Measurements from ENCODE around the gene GABRR2. TPM values are rescaled to one million over a fixed set of nuclear protein-coding genes. Genes with fewer than 3 reads are reported as not detected.

Gene GABRR2
- total RNA-seq, 4 donors from 2014 or later = 0.89 TPM; not detected in 3

DNA sequence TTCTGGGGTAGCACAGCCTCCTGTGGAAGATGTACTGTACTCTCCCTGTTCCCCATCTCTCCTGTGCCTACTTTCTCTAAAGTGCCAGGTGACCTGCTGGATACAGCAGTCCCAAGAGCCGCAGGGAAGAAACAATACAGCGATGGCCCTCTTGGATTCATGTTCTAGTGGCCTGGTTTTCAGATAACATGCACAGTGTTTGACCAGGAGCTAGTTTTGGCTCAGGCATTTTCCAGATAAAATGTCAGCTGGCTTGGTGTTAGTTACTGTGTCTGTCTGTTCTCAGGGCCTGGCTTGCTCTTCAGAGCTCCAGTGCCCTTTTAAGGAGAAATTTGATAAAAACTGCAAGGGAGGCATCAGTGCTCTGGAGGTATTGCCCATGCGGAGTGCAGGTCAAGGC is 41.3 kb downstream of the GABRR2 start:
- Histone ChIP-seq H3K4me3 (no peak overlapping the region), H3K36me3 (no peaks in the 10 kb centered on the region), H3K27me3 (no peaks in the 10 kb centered on the region), H3K27ac (no peak overlapping the region), H3K4me1 (no peaks in the 10 kb centered on the region), H3K9me3 (no peaks in the 10 kb centered on the region)
- no peak for DNase-seq (ENCODE audit: low spot score in 2 of 2)
- WGBS = 97% methylated on average over 3 of the region's 3 CpGs
- TF ChIP-seq EP300 (IDR thresholded peaks at IDR 0.05) = no peak
- TF ChIP-seq, protein P1, sequence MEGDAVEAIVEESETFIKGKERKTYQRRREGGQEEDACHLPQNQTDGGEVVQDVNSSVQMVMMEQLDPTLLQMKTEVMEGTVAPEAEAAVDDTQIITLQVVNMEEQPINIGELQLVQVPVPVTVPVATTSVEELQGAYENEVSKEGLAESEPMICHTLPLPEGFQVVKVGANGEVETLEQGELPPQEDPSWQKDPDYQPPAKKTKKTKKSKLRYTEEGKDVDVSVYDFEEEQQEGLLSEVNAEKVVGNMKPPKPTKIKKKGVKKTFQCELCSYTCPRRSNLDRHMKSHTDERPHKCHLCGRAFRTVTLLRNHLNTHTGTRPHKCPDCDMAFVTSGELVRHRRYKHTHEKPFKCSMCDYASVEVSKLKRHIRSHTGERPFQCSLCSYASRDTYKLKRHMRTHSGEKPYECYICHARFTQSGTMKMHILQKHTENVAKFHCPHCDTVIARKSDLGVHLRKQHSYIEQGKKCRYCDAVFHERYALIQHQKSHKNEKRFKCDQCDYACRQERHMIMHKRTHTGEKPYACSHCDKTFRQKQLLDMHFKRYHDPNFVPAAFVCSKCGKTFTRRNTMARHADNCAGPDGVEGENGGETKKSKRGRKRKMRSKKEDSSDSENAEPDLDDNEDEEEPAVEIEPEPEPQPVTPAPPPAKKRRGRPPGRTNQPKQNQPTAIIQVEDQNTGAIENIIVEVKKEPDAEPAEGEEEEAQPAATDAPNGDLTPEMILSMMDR (IDR thresholded peaks at IDR 0.05) = no peak
- TF ChIP-seq POLR2AphosphoS5 (IDR thresholded peaks at IDR 0.05) = no peak
- TF ChIP-seq POLR2A (IDR thresholded peaks at IDR 0.05) = no peak

DNA sequence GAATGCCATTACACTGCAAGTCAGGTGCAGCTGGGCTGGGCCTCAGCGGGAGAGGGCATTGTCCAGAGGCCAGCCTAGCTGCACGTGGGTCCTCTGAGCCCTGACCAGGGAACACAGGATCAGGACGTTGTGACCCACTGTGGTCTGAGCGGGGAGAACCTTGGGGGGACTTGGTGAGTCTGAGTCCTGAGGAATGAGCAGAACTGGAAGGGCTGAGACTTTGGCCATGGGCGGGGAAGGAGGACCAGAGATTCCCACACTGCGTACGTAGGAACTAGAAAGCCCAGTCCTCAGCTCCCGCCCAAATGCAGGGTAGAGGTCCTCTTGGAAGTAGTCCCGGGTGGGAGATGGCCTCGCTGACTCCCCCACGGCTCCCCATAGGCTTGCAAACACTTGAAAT is 42.5 kb downstream of the GABRR2 start:
- WGBS = 86% methylated on average over 11 of the region's 11 CpGs

DNA sequence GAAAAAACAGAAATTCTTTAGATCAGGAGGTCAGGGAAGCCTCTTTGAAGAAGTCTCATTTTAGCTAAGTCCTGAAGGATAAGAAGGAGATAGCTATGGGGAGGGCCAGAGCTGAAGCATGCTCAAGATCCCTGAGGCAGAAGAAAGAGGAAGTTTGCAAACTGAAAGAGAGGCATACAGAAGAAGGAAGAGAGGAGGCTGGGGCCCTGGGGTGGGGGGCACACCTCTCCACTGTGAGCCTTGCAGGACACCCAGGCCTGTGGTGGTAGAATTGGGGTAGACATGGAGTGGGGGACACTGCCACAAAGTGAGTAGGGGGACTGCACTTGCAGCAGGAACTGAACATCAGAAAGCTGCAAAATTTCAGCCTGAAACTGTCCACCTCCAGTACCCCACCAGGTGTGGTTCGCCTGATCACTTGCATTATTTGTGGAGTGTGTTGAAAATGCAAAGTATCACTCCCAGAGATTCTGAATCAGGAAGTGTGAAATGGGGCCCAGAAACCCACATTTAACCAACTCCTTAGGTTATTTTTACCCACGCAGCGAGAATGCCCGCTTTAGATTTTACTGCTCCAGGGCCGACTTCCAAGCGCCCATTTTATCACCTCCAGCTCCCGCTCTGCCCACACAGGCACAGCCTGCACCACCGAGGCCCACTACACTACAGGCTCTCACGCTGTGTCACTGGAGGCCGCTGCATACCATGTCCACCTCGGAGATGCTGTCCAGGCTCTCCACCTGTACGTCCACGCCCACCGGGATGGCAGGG is 44.0 kb downstream of the GABRR2 start:
- H3K36me3 ChIP-seq = no peaks in the 10 kb centered on the region
- no peaks in the 10 kb centered on the region for H3K4me1 ChIP-seq
- no peak overlapping the region for H3K4me3 ChIP-seq
- TF ChIP-seq, protein P1 (IDR thresholded peaks at IDR 0.05) = no peak
- TF ChIP-seq POLR2AphosphoS5 (IDR thresholded peaks at IDR 0.05) (no peak), EP300 (IDR thresholded peaks at IDR 0.05) (no peak), POLR2A (IDR thresholded peaks at IDR 0.05) (no peak)
- H3K9me3 ChIP-seq = no peaks in the 10 kb centered on the region
- 89% methylated on average over 10 of the region's 14 CpGs for WGBS
- H3K27me3 ChIP-seq = no peaks in the 10 kb centered on the region
- DNase-seq (ENCODE audit: low spot score in 2 of 2) = no peak
- no peak overlapping the region for H3K27ac ChIP-seq

More for the DNA sequence above, 42.5 kb downstream of the GABRR2 start:
- H3K4me1 ChIP-seq = no peaks in the 10 kb centered on the region
- DNase-seq (ENCODE audit: low spot score in 2 of 2) = no peak
- H3K36me3 ChIP-seq = no peaks in the 10 kb centered on the region
- no peak for TF ChIP-seq EP300 (IDR thresholded peaks at IDR 0.05)
- TF ChIP-seq POLR2AphosphoS5 (IDR thresholded peaks at IDR 0.05) = no peak
- TF ChIP-seq POLR2A (IDR thresholded peaks at IDR 0.05) = no peak
- TF ChIP-seq, protein P1 (IDR thresholded peaks at IDR 0.05) = no peak
- no peak overlapping the region for H3K4me3 ChIP-seq
- H3K27ac ChIP-seq = no peak overlapping the region
- no peaks in the 10 kb centered on the region for H3K27me3 ChIP-seq
- no peaks in the 10 kb centered on the region for H3K9me3 ChIP-seq

DNA sequence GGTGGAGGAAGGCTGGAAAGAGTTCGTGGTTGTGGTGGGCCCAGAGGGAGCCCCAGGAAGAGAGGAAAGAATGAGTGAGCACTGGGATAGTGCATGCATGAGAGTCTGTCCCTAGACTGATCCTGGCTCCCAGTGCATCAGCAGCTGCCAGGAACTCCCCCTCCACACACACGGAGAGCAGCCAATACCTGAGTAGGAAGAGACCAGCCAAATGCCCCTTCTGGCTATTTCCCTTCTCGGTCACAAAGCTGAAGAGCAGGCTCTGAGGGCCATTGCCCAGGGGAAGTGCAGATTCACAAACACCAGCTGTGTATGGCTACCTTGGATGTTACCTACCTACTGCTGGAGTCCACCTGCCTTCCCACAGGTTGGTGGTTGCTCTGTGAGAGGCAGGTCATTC is 45.1 kb downstream of the GABRR2 start:
- Histone ChIP-seq H3K9me3 (no peaks in the 10 kb centered on the region), H3K4me3 (no peak overlapping the region), H3K36me3 (no peaks in the 10 kb centered on the region), H3K27me3 (no peaks in the 10 kb centered on the region), H3K4me1 (no peaks in the 10 kb centered on the region), H3K27ac (no peak overlapping the region)
- TF ChIP-seq, protein P1 (IDR thresholded peaks at IDR 0.05) = no peak
- TF ChIP-seq EP300 (IDR thresholded peaks at IDR 0.05) (no peak), POLR2AphosphoS5 (IDR thresholded peaks at IDR 0.05) (no peak), POLR2A (IDR thresholded peaks at IDR 0.05) (no peak)
- DNase-seq (ENCODE audit: low spot score in 2 of 2) = no peak
- WGBS = 39% methylated on average over 3 of the region's 3 CpGs

DNA sequence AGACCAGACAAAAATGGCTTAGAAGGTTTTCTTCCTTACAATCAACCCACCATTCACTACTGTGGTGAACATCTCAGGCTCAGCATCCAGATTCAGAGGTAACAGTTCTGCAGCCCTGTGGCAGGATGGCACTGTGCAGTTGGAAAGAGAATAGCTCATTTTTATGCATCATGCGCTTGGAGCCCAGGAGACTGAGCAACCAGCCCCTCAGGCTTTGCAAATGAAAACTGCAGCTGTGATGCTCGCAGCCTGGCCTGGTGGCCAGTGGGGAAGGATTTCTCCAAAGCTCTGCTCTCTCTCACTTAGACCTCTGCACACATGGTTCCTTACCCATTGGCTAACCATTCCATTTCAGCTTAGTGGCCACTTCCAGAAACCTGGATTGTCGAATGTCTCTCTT is 45.8 kb downstream of the GABRR2 start:
- no peaks in the 10 kb centered on the region for H3K36me3 ChIP-seq
- H3K4me3 ChIP-seq = no peak overlapping the region
- WGBS = 90% methylated on average over 3 of the region's 3 CpGs
- H3K27me3 ChIP-seq = no peaks in the 10 kb centered on the region
- no peaks in the 10 kb centered on the region for H3K4me1 ChIP-seq
- no peak overlapping the region for H3K27ac ChIP-seq
- no peak for DNase-seq (ENCODE audit: low spot score in 2 of 2)
- TF ChIP-seq, protein P1 (IDR thresholded peaks at IDR 0.05) = no peak
- TF ChIP-seq POLR2AphosphoS5 (IDR thresholded peaks at IDR 0.05) (no peak), POLR2A (IDR thresholded peaks at IDR 0.05) (no peak), EP300 (IDR thresholded peaks at IDR 0.05) (no peak)
- H3K9me3 ChIP-seq = no peaks in the 10 kb centered on the region
